Adrenal gland (tissue), 5 donors: ENCODE measurements around the gene KAZN.
A peak's percentile ranks its signal among the peaks of the same experiment; 100 is the strongest.

Source experiments
- CTCF ChIP-seq, 6 experiments: fragments of 450-650 bp in 4 of 6; fragments of 200-600 bp in 2 of 6; sonication (generic) in 1 of 6; IDR thresholded peaks; 1 replicate in 5 of 6; 2 replicates in 1 of 6; pipeline versions ENCODE4 v1.5.1 to v1.8.0; 2016 to 2021; ENCODE audit warnings: antibody characterized with exemption in 6 of 6, mild to moderate bottlenecking in 2 of 6, moderate library complexity in 1 of 6
- POLR2A ChIP-seq, 2 donors: fragments of 450-650 bp; IDR thresholded peaks; one replicate each; pipeline ENCODE4 v1.6.1; 2017; ENCODE audit warnings: antibody characterized with exemption in 2 of 2, mild to moderate bottlenecking in 2 of 2, moderate library complexity in 1 of 2
- donor health status: DM: no; HTN: no; CAD: no.

DNA sequence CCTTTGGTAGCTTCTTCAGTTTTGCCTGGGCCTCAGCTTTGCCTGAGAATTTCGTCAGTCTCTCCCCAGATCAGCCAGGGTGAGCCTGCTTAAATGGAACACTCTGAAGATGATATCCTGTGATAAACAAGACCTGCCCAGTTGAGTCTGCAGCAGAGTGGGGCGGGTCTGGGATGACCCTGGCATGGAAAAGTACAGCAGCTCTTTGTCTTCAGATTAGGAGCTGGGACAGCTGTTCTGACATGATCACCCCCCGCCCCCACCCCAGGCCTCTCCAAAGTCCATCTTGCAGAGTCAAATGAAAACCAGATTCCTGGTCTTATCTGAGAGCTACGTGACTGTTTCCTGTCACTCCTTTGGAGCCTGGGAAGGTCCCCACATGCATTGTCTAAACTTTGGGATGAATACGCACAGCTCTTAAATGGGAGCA is 552.9 kb downstream of the KAZN start:
- TF ChIP-seq CTCF (IDR thresholded peaks at IDR 0.05) (no peak), POLR2A (IDR thresholded peaks at IDR 0.05) (peak in 1 of 2 donors; percentile 7)
